Naive B cell (primary cell): ENCODE results near the gene EFHC1. TPM values are rescaled to one million over a fixed set of nuclear protein-coding genes. Genes with fewer than 3 reads are reported as not detected.
A peak's percentile ranks its signal among the peaks of the same experiment; 100 is the strongest.

ENCODE experiments used
- ATAC-seq, 2 donors: fragments of 150-1000 bp; cut with Tn5 transposase; 2 replicates each; pipeline ENCODE4 v1.10.0; 2021; ENCODE audit warnings: low read depth in 2 of 2, mild to moderate bottlenecking in 2 of 2, moderate library complexity in 2 of 2
- DNase-seq: peaks from one replicate; pipeline ENCODE4 v3.0.0; 2022
- H3K27ac Mint-ChIP-seq, 6 donors: one replicate each; pipeline ENCODE4 v1.8.0; 2020 to 2022; ENCODE audit warnings: mild to moderate bottlenecking in 6 of 6, mixed read lengths in 6 of 6, moderate library complexity in 5 of 6, inconsistent platforms in 2 of 6
- H3K27me3 Mint-ChIP-seq, 3 donors: one replicate each; pipeline ENCODE4 v1.8.0; 2021 to 2022; ENCODE audit warnings: mixed read lengths in 3 of 3, mild to moderate bottlenecking in 1 of 3
- H3K36me3 Mint-ChIP-seq, 2 donors: one replicate each; pipeline ENCODE4 v1.8.0; 2020 to 2022; ENCODE audit warnings: mixed read lengths in 2 of 2, inconsistent platforms in 1 of 2, mild to moderate bottlenecking in 1 of 2
- H3K4me1 Mint-ChIP-seq, 3 donors: one replicate each; pipeline ENCODE4 v1.8.0; 2020 to 2022; ENCODE audit warnings: mixed read lengths in 3 of 3, inconsistent platforms in 1 of 3, mild to moderate bottlenecking in 1 of 3, moderate library complexity in 1 of 3
- H3K4me3 Mint-ChIP-seq, 8 donors: one replicate each; pipeline ENCODE4 v1.8.0; 2020 to 2022; ENCODE audit warnings: mild to moderate bottlenecking in 8 of 8, mixed read lengths in 8 of 8, moderate library complexity in 8 of 8, inconsistent platforms in 2 of 8
- H3K9me3 Mint-ChIP-seq, 7 donors: one replicate each; pipeline ENCODE4 v1.8.0; 2020 to 2022; ENCODE audit warnings: mixed read lengths in 7 of 7, mild to moderate bottlenecking in 5 of 7, inconsistent platforms in 2 of 7, moderate library complexity in 1 of 7
- polyA plus RNA-seq, 6 donors: library from polyadenylated mRNA; unstranded; fragments of 300-500 nt; fragmentation: Illumina TruSeq; gene quantifications; one replicate each; pipeline ENCODE4 v1.2.3, GENCODE V29; 2021; ENCODE audit warnings: low read depth in 6 of 6

The EFHC1 gene
- polyA plus RNA-seq, 6 donors from 2014 or later, result 4.1 to 27.2 (median 8.4) TPM

DNA sequence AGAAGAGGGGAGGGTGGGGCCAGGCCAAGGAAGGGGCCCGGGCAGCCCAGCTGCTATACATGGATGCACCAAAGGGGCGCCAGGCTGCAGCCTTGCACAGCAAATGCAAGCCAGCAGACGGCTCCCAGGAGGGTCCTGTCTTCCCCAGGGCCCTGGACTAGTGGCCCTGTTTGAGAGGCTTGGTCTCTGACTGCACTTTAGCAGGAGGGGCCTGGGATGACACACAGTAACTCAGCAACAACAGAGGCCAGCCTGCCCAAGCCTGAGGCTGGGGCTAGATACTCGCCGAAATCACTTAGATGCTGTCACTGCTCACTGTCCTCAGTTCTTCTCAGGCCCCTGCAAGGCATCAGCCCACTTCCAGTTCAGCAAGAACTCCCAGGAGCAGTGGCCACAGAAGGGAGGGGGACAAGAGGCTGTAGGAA is 83.2 kb downstream of the EFHC1 start:
- Mint-ChIP-seq H3K27ac (peak overlapping the region in 1 of 6 donors; percentile 49), H3K36me3 (peaks cover 0 to 27% of the 10 kb centered on the region in 2 donors), H3K4me1 (peaks cover 0 to 6% (median 1%) of the 10 kb centered on the region in 3 donors), H3K9me3 (no peaks in the 10 kb centered on the region), H3K4me3 (no peak overlapping the region), H3K27me3 (no peaks in the 10 kb centered on the region)
- no peak for DNase-seq
- ATAC-seq, result no peak

DNA sequence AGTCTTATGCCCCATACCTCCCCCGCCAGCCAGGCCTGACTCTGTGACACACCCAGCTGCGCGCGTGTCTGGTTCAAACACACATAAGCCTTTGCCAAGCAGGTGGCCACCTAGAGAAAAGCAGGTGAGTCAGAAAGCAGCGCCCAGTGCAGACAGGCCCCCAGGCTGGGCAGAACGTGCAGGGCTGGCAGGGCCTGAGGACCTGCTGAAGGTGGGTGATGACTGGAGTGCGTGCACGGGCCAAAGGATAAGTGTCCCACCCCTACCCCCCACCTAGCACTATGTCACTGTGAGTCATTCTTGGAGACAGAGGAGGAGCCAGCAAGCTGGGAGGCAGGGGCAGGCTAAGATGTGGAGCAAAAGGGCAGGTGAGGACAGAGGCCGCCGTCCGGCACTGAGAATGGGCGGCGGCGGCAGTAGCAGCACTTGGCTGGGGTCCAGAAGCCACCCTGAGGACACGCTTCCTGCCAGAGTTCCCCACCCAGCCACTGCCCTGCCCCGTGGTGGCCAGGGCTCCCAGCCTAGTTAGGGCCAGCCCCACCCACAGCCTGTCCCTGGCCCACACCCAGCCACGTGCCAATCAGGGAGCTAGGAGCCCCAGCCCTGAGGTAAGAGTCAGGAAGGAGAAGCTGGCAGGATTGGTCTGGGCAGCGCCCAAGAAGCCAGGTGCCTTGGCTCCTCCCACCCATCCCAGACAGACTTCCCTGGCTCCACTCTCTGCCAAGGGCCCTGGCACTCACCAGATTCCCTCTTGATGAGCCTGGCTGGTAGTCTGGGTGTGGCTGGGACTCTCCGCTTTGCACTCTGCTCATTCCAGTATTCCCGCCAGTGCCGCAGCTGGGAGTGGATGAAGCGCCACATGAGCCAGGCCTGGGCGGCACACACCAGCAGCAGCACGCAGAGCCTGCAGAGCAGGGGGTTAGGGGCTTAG is 84.0 kb downstream of the EFHC1 start:
- peak overlapping the region in 1 of 8 donors; percentile 5 for H3K4me3 Mint-ChIP-seq
- H3K36me3 Mint-ChIP-seq, result peaks cover 0 to 32% of the 10 kb centered on the region in 2 donors
- DNase-seq (no peak), ATAC-seq (no peak)
- H3K27me3 Mint-ChIP-seq, result no peaks in the 10 kb centered on the region
- H3K9me3 Mint-ChIP-seq, result no peaks in the 10 kb centered on the region
- peak overlapping the region in 3 of 6 donors; percentile 21 to 76 (median 49) for H3K27ac Mint-ChIP-seq
- peaks cover 0 to 4% (median 0%) of the 10 kb centered on the region in 3 donors for H3K4me1 Mint-ChIP-seq

DNA sequence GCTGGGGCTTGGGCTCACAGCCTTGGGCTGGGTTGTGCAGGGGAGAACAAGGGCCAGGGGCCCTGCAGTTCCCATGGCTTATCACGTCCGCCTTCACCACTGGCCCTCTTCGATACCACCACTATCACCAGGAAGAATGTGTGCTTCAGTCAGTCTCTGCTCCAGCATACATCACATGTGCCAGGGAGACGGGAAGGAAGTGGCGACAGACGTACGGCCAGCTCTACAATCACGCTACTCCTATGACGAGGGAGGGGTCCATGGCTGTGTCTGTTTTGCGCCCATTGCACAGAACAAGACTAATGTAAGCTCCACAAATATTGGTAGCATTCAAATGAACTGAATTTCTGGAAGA is 84.6 kb downstream of the EFHC1 start:
- Mint-ChIP-seq H3K27ac (peak overlapping the region in 2 of 6 donors; percentile 42 to 76), H3K4me1 (peaks cover 0 to 4% (median 0%) of the 10 kb centered on the region in 3 donors), H3K27me3 (no peaks in the 10 kb centered on the region), H3K4me3 (no peak overlapping the region), H3K36me3 (peaks cover 0 to 32% of the 10 kb centered on the region in 2 donors), H3K9me3 (no peaks in the 10 kb centered on the region)
- ATAC-seq, result no peak
- no peak for DNase-seq

DNA sequence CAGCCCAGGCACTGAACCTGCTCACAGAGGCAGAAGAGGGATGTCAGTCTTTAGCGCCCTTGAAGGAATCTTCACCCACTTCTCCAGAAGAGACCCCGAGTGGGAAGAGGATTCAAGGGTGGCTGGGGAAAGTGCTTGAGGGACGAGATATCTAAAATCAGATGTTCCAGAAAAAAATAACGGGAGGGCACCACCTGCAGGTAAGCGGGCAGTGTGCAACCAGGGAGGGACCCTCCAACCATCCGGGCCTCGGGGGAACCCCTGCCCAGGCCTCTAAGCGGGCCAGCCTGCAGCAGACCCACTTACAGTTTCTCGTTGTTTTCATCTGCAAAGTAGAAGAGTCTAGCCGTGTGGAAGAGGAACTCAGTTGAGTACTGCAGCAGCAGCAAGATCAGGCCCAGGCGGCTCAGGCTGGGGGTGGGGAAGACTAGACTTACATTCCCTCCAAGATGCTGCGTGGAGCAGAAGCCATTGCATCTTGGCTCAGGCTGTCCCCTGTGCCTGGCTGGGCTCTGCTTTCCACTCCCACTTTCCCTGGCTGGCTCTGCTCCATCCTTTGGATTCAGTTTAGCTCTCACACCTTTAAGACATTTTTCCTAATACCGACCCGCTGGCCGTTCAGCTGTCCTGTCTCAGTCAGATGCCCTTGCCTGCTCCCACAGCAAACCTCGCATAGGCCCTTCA is 85.7 kb downstream of the EFHC1 start:
- Mint-ChIP-seq H3K4me1 (peaks cover 0 to 4% (median 0%) of the 10 kb centered on the region in 3 donors), H3K27me3 (no peaks in the 10 kb centered on the region), H3K9me3 (no peaks in the 10 kb centered on the region), H3K4me3 (no peak overlapping the region), H3K27ac (peak overlapping the region in 1 of 6 donors; percentile 62), H3K36me3 (peaks cover 4 to 32% of the 10 kb centered on the region in 2 donors)
- no peak for DNase-seq
- peak in 1 of 2 donors; percentile 20 for ATAC-seq

DNA sequence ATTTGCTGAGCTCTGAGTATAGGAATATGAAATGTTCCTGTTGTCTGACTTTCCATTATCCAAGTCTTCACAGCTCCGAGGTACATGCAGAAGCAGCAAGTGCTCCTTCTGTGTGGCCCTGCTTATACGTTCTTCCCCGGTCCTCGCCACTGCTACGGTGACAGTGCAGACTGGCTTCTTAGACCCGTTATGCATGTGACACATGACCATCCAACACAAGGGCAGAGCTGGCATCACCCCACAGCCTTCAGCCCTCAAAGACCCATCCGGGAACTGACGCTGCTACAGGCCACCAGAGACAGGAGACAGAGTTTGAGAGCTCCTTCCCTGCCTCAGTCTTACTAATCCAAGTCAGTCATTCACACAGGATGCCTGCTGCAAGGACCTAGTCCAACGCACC is 86.3 kb downstream of the EFHC1 start:
- DNase-seq, result no peak
- Mint-ChIP-seq H3K27me3 (no peaks in the 10 kb centered on the region), H3K4me1 (peaks cover 0 to 4% (median 0%) of the 10 kb centered on the region in 3 donors), H3K9me3 (no peaks in the 10 kb centered on the region), H3K36me3 (peaks cover 6 to 32% of the 10 kb centered on the region in 2 donors), H3K27ac (peak overlapping the region in 3 of 6 donors; percentile 5 to 36 (median 25)), H3K4me3 (no peak overlapping the region)
- no peak for ATAC-seq

DNA sequence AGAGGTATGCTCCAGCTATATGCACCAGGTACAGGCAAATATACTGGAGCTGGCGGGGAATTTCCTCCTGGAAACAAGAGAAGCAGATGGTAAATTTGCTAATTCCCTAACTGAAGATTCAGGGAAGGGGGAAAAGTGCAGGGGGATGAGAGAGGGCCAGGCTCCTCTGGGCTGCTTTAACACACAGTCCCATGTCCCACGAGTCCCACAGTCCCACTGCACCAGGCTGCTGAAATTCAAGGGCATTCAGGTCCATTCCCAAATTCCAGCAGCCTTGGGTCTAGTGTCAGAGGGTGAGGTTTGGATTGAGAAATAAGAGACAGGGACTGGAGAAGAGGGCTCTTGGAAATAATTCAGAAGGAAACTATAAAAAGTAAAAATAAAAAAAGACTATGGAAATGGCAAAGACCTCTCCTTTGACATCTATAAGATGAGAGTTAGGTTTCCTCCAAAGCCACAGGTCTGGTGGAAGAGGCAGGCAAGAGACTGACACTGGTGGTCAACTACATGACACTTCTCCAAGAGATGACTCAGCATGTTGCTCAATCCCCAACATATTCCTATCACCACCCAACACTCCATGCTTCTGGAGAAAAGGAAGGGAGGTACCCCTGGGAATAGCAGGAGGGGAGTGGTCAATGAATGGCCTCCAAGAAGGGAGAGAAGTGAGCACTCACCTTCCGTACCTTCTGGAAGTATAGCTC is 87.6 kb downstream of the EFHC1 start:
- Mint-ChIP-seq H3K4me3 (no peak overlapping the region), H3K4me1 (peaks cover 0 to 2% (median 0%) of the 10 kb centered on the region in 3 donors), H3K27ac (no peak overlapping the region), H3K36me3 (peaks cover 8 to 27% of the 10 kb centered on the region in 2 donors), H3K9me3 (no peaks in the 10 kb centered on the region), H3K27me3 (no peaks in the 10 kb centered on the region)
- ATAC-seq, result no peak
- DNase-seq, result no peak

DNA sequence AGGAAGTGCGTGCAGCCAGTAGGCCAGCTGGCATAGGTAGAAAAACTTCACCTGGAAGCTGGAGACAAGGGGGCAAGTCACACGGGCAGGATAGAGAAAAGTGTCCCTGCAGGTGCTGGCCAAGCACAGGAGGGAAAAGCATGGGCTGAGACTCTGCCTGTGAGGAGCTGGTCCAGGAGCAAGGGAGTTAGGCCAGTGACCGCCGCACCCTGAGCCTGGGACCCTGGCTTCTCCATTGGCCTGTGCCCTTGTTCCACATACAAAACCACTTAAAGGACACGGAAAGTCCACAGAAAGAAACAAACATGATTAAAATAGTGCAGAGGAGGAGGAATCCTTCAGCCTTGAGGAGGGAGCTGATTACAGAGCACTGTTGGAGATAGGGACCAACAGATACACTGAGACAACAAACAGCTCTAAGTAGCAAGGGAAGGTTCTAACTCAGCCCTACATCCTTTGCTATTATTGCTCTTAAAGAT is 88.2 kb downstream of the EFHC1 start:
- no peak overlapping the region for H3K4me3 Mint-ChIP-seq
- no peak for DNase-seq
- no peaks in the 10 kb centered on the region for H3K27me3 Mint-ChIP-seq
- no peak for ATAC-seq
- H3K27ac Mint-ChIP-seq, result peak overlapping the region in 1 of 6 donors; percentile 6
- no peaks in the 10 kb centered on the region for H3K9me3 Mint-ChIP-seq
- H3K36me3 Mint-ChIP-seq, result peaks cover 14 to 28% of the 10 kb centered on the region in 2 donors
- H3K4me1 Mint-ChIP-seq, result peaks cover 0 to 2% (median 0%) of the 10 kb centered on the region in 3 donors

DNA sequence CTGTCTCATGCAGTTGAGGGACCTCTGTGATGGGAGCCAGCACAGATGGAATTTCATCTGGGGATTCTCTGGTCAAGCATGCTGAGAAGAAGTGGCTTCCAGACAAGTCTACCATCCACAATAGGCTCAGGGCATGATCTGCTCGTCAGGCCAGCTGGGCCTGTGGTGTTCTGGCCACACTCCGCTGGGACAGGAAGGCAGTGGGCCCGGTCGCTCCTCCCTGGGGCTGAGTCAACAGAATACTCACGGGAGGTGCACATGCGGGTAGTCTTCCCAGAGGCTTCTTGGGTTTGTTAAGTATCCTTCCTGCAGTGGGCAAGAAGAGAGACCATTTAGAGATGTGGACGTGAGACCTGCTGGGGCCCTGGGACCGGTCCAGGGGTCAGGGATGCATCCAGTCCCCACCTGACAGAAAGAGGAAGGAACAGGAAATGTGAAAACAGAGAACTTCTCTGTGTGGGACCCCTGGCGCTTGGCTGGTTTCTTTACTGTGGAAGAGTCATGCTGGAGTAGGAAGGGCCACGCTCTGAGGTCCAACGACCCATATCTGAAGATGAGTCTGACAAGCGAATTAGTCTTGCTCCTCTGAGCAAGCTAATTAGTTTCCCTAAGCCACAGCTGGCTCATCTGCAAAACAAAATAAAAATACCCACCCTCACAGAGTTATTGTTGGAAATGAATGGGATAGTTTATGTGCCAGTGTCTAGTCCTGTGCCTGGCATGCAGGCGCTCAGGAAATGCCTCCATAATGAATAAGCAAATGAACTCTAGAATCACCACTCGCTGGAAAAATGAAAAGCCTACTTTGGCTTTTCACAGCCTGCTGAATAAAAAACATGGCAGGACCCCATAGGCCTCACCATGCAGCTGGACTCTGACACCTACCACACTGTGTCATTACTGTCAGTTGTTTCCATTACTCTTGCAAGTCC is 89.4 kb downstream of the EFHC1 start:
- ATAC-seq, result no peak
- H3K4me3 Mint-ChIP-seq, result no peak overlapping the region
- peak overlapping the region in 2 of 6 donors; percentile 49 to 53 for H3K27ac Mint-ChIP-seq
- no peak for DNase-seq
- H3K27me3 Mint-ChIP-seq, result no peaks in the 10 kb centered on the region
- H3K36me3 Mint-ChIP-seq, result peaks cover 26 to 38% of the 10 kb centered on the region in 2 donors
- peaks cover 0 to 4% (median 0%) of the 10 kb centered on the region in 3 donors for H3K4me1 Mint-ChIP-seq
- H3K9me3 Mint-ChIP-seq, result no peaks in the 10 kb centered on the region

DNA sequence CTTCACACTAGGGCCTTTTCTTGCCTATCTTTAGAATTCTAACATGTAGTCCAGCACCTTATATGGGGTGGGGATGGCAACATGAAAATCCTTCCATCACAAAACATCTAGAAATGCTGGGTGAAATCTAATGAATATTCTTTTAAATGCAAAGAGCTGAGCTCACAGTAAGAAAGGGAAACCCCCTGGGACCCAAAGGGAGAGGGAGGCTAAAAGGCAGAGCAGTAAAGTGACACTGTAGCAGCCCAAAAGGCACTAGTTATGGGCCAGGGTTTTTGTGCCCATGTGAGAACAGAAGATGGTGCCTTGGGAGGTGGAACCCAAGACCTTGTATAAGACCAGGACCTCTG is 90.0 kb downstream of the EFHC1 start:
- ATAC-seq (no peak), DNase-seq (no peak)
- Mint-ChIP-seq H3K36me3 (peaks cover 32 to 39% of the 10 kb centered on the region in 2 donors), H3K9me3 (no peaks in the 10 kb centered on the region), H3K4me1 (peaks cover 0 to 4% (median 0%) of the 10 kb centered on the region in 3 donors), H3K27ac (no peak overlapping the region), H3K27me3 (no peaks in the 10 kb centered on the region), H3K4me3 (peak overlapping the region in 1 of 8 donors; percentile 31)

DNA sequence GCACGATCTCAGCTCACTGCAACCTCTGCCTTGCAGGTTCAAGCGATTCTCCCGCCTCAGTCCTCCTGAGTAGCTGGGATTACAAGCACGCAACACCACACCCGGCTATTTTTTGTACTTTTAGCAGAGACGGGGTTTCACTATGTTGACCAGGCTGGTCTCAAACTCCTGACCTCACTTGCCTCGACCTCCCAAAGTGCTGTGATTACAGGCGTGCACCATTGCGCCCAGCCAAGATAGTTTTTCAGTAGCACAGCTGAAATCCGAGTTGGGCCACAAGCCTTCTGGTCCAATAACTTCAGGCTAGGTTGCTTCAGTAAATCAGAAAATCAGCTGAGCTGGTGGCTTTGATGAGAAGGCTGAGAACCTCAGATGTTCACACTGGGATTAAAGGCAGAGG is 91.0 kb downstream of the EFHC1 start:
- Mint-ChIP-seq H3K9me3 (no peaks in the 10 kb centered on the region), H3K36me3 (peaks cover 37 to 38% of the 10 kb centered on the region in 2 donors), H3K27ac (no peak overlapping the region)

DNA sequence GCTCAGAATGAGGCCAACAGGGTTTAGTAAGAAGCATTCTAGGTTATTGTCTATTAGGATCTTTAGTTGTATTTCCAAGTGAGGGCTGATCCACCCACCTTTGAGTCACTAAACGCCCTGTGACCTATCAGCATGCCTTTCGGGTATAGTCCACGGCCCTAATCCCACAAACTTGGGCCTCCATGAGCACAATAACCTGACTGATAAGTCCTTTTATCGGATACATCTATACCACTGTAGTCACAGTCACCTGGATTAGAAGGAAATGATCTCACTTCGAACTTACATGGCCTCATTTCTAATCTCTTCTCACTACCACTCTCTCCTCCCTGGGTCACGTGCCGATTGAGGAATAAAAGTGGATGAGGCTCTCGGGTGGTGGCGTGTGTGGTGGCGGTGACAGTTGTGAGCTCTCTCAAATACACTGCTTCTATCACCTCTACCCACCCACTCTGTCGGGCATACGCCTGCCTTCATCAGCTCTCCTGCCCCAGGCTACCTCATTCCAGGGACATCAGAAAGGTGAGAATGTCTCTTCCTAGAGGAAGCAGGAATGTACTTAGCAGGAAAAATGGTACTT is 91.5 kb downstream of the EFHC1 start:
- Mint-ChIP-seq H3K4me3 (no peak overlapping the region), H3K9me3 (no peaks in the 10 kb centered on the region), H3K4me1 (peaks cover 0 to 4% (median 0%) of the 10 kb centered on the region in 3 donors), H3K27me3 (no peaks in the 10 kb centered on the region), H3K27ac (no peak overlapping the region), H3K36me3 (peaks cover 38 to 42% of the 10 kb centered on the region in 2 donors)
- DNase-seq (no peak), ATAC-seq (no peak)

More for the DNA sequence above, 91.0 kb downstream of the EFHC1 start:
- peaks cover 0 to 4% (median 0%) of the 10 kb centered on the region in 3 donors for H3K4me1 Mint-ChIP-seq
- peak overlapping the region in 1 of 8 donors; percentile 25 for H3K4me3 Mint-ChIP-seq
- ATAC-seq, result no peak
- no peaks in the 10 kb centered on the region for H3K27me3 Mint-ChIP-seq
- DNase-seq, result no peak

DNA sequence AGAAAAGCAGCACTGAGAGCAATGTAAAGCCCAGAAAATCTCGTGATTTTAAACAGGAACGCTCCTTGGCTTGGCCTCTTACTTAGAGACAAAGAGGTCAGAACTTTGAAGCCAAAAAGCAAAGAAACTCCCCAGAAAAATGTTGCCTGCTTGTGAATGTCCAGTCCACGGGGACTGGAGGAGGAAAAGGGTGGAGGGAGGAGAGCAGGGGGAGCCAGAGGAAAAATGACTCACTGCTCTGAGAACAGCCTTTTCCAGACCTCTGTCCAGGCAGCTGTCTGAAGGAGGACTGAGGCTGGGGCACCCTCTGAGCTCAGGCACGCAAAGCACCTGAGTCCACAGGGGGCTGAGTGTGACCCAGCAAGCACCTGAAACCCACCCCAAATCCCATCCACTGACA is 92.1 kb downstream of the EFHC1 start:
- Mint-ChIP-seq H3K9me3 (no peaks in the 10 kb centered on the region), H3K4me3 (peak overlapping the region in 1 of 8 donors; percentile 13), H3K36me3 (peaks cover 38 to 45% of the 10 kb centered on the region in 2 donors), H3K4me1 (peaks cover 0 to 4% (median 0%) of the 10 kb centered on the region in 3 donors), H3K27ac (no peak overlapping the region), H3K27me3 (no peaks in the 10 kb centered on the region)
- ATAC-seq, result no peak
- no peak for DNase-seq
